Right forelimb (tissue), 1 donor: ENCODE measurements around the gene GREM2.

ENCODE experiments used
- DNase-seq: peaks from one replicate; pipeline ENCODE4 v3.0.0-alpha.2; 2018

Gene GREM2

GRCh38 chr1:240497908-240498307 lies 114.0 kb downstream of the GREM2 start:
- DNase-seq = no peak

- DNase-seq = no peak
Observed at GRCh38 chr1:240496941-240497340, 115.0 kb downstream of the GREM2 start.

- DNase-seq = no peak
Observed at GRCh38 chr1:240496356-240496755, 115.6 kb downstream of the GREM2 start.

- DNase-seq = no peak
Observed at GRCh38 chr1:240495601-240496000, 116.4 kb downstream of the GREM2 start.

- DNase-seq = peak; percentile 60
Observed at GRCh38 chr1:240492832-240493440, 119.0 kb downstream of the GREM2 start.

- DNase-seq = no peak
Observed at GRCh38 chr1:240491796-240492195, 120.2 kb downstream of the GREM2 start.

GRCh38 chr1:240491156-240491555 lies 120.8 kb downstream of the GREM2 start:
- DNase-seq = no peak

GRCh38 chr1:240487493-240487892 lies 124.5 kb downstream of the GREM2 start:
- no peak for DNase-seq

- no peak for DNase-seq
Observed at GRCh38 chr1:240486611-240487010, 125.3 kb downstream of the GREM2 start.

- DNase-seq = no peak
Observed at GRCh38 chr1:240484804-240485443, 127.0 kb downstream of the GREM2 start.

GRCh38 chr1:240478536-240478935 lies 133.4 kb downstream of the GREM2 start:
- no peak for DNase-seq

- DNase-seq = no peak
Observed at GRCh38 chr1:240475832-240476231, 136.1 kb downstream of the GREM2 start.

GRCh38 chr1:240474133-240474614 lies 137.8 kb downstream of the GREM2 start:
- DNase-seq = no peak

GRCh38 chr1:240468656-240469055 lies 143.3 kb downstream of the GREM2 start:
- no peak for DNase-seq

GRCh38 chr1:240467895-240468294 lies 144.1 kb downstream of the GREM2 start:
- no peak for DNase-seq

GRCh38 chr1:240466509-240466908 lies 145.4 kb downstream of the GREM2 start:
- no peak for DNase-seq

GRCh38 chr1:240465531-240465940 lies 146.4 kb downstream of the GREM2 start:
- DNase-seq = no peak

- no peak for DNase-seq
Observed at GRCh38 chr1:240464099-240464498, 147.9 kb downstream of the GREM2 start.

- no peak for DNase-seq
Observed at GRCh38 chr1:240462766-240463395, 149.1 kb downstream of the GREM2 start.

GRCh38 chr1:240462277-240462676 lies 149.7 kb downstream of the GREM2 start:
- DNase-seq = no peak

- no peak for DNase-seq
Observed at GRCh38 chr1:240457203-240457602, 154.8 kb downstream of the GREM2 start.

GRCh38 chr1:240455228-240455821 lies 156.6 kb downstream of the GREM2 start:
- no peak for DNase-seq

GRCh38 chr1:240445369-240445768 lies 166.6 kb downstream of the GREM2 start:
- DNase-seq = no peak

- DNase-seq = no peak
Observed at GRCh38 chr1:240441669-240442068, 170.3 kb downstream of the GREM2 start.
